Smooth muscle cell (in vitro differentiated cells): ENCODE data around the gene MX2. TPM values are rescaled to one million over a fixed set of nuclear protein-coding genes. Genes with fewer than 3 reads are reported as not detected.

Experiments
- DNase-seq: peaks from one replicate; lab custom pipeline; 2025; ENCODE audit not compliant: unreplicated experiment; lab: John Stamatoyannopoulos, UW
- H2AFZ ChIP-seq: fragments of 200-600 bp; sonication (generic); 2 replicates; pipeline ENCODE4 v1.6.0; 2016; ENCODE audit warnings: antibody characterized with exemption, low read depth, mild to moderate bottlenecking
- H3F3A ChIP-seq: fragments of 200-600 bp; sonication (generic); 2 replicates; pipeline ENCODE4 v1.6.0; 2017; ENCODE audit warnings: antibody characterized with exemption, low read depth
- H3K27ac ChIP-seq: fragments of 200-600 bp; sonication (generic); 2 replicates; pipeline ENCODE4 v1.5.1; 2016; ENCODE audit warnings: low read depth, mild to moderate bottlenecking
- H3K27me3 ChIP-seq: fragments of 200-600 bp; sonication (generic); 2 replicates; pipeline ENCODE4 v1.6.1; 2016; ENCODE audit warnings: low read depth, mild to moderate bottlenecking
- H3K36me3 ChIP-seq: fragments of 200-600 bp; sonication (generic); 2 replicates; pipeline ENCODE4 v1.5.1; 2016; ENCODE audit warnings: low read depth
- H3K4me1 ChIP-seq: fragments of 200-600 bp; sonication (generic); 2 replicates; pipeline ENCODE4 v1.5.1; 2016; ENCODE audit warnings: low read depth
- H3K4me2 ChIP-seq: fragments of 200-600 bp; sonication (generic); 2 replicates; pipeline ENCODE4 v1.6.0; 2016; ENCODE audit warnings: mild to moderate bottlenecking
- H3K4me3 ChIP-seq: fragments of 200-600 bp; sonication (generic); 2 replicates; pipeline ENCODE4 v1.5.1; 2016; ENCODE audit warnings: mild to moderate bottlenecking
- H3K79me2 ChIP-seq: fragments of 200-600 bp; sonication (generic); 2 replicates; pipeline ENCODE4 v1.6.0; 2016; ENCODE audit warnings: low read depth, mild to moderate bottlenecking
- H3K9ac ChIP-seq: fragments of 200-600 bp; sonication (generic); 2 replicates; pipeline ENCODE4 v1.6.0; 2016; ENCODE audit warnings: low read depth
- H3K9me3 ChIP-seq: fragments of 200-600 bp; sonication (generic); replicated peaks from 2 replicates; pipeline ENCODE4 v1.5.1; 2016; ENCODE audit warnings: low read depth
- H4K20me1 ChIP-seq: fragments of 200-600 bp; sonication (generic); 2 replicates; pipeline ENCODE4 v1.6.0; 2016; ENCODE audit warnings: low read depth
- WGBS: methylation state at CpG from one replicate; pipeline ENCODE4 v1.1.7; 2016; ENCODE audit warnings: low lambda C conversion rate; 5-methylcytosine and 5-hydroxymethylcytosine counted together
- polyA plus RNA-seq: library from polyadenylated mRNA; unstranded; fragments of >200 nt; fragmentation: Nextera tagmentation; extraction: Ambion mirVana; gene quantifications from 2 replicates; pipeline ENCODE4 v1.2.1, GENCODE V29; 2016
- total RNA-seq: library from RNA; depleted of rRNA; stranded (reverse); fragments of >200 nt; gene quantifications from 2 replicates; pipeline ENCODE4 v1.2.3, GENCODE V29; 2014
- TF ChIP-seq, protein P1 (sequence below): fragments of 200-600 bp; sonication (generic); IDR thresholded peaks from 2 replicates; pipeline ENCODE4 v1.5.1; 2017; ENCODE audit warnings: borderline replicate concordance, mild to moderate bottlenecking, antibody characterized with exemption; ENCODE audit not compliant: insufficient read depth, poor library complexity, severe bottlenecking

Gene MX2
- total and polyA plus RNA-seq, 2 experiments from 2014 or later: 2.5 to 3.1 TPM

DNA sequence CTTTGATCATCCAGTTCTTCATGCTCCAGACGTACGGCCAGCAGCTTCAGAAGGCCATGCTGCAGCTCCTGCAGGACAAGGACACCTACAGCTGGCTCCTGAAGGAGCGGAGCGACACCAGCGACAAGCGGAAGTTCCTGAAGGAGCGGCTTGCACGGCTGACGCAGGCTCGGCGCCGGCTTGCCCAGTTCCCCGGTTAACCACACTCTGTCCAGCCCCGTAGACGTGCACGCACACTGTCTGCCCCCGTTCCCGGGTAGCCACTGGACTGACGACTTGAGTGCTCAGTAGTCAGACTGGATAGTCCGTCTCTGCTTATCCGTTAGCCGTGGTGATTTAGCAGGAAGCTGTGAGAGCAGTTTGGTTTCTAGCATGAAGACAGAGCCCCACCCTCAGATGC, 96.7 kb downstream of the MX2 start:
- TF ChIP-seq, protein P1, sequence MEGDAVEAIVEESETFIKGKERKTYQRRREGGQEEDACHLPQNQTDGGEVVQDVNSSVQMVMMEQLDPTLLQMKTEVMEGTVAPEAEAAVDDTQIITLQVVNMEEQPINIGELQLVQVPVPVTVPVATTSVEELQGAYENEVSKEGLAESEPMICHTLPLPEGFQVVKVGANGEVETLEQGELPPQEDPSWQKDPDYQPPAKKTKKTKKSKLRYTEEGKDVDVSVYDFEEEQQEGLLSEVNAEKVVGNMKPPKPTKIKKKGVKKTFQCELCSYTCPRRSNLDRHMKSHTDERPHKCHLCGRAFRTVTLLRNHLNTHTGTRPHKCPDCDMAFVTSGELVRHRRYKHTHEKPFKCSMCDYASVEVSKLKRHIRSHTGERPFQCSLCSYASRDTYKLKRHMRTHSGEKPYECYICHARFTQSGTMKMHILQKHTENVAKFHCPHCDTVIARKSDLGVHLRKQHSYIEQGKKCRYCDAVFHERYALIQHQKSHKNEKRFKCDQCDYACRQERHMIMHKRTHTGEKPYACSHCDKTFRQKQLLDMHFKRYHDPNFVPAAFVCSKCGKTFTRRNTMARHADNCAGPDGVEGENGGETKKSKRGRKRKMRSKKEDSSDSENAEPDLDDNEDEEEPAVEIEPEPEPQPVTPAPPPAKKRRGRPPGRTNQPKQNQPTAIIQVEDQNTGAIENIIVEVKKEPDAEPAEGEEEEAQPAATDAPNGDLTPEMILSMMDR: no peak
- Histone ChIP-seq H3F3A (no peaks in the 10 kb centered on the region), H3K9me3 (no peaks in the 10 kb centered on the region), H3K27ac (no peak overlapping the region), H3K4me1 (no peaks in the 10 kb centered on the region), H3K4me3 (no peak overlapping the region), H3K36me3 (no peaks in the 10 kb centered on the region), H3K27me3 (no peaks in the 10 kb centered on the region), H3K79me2 (no peaks in the 10 kb centered on the region), H4K20me1 (no peaks in the 10 kb centered on the region), H3K4me2 (no peak overlapping the region), H3K9ac (no peak overlapping the region), H2AFZ (no peak overlapping the region)
- DNase-seq: no peak
- 91% methylated on average over 22 of the region's 22 CpGs for WGBS

Other genes starting within 250 kb of the MX2 start
- gene BACE2, start 193.9 kb upstream of the MX2 start, total RNA-seq: 25.3 and 47.2 TPM in 2 replicates
- gene BACE2, start 193.9 kb upstream of the MX2 start, polyA plus RNA-seq: 26.4 and 33.3 TPM in 2 replicates
- gene FAM3B, start 45.2 kb upstream of the MX2 start, total RNA-seq: not detected in 2 replicates
- 0.18 TPM in 1 of 2 replicates, not detected in the other for gene FAM3B, start 45.2 kb upstream of the MX2 start, polyA plus RNA-seq
- gene MX1, start 64.2 kb downstream of the MX2 start, total RNA-seq: 1.3 and 4.6 TPM in 2 replicates
- gene MX1, start 64.2 kb downstream of the MX2 start, polyA plus RNA-seq: 2.0 and 3.5 TPM in 2 replicates
- gene TMPRSS2, start 146.1 kb downstream of the MX2 start, total RNA-seq: 1.3 and 2.0 TPM in 2 replicates
- 0.39 and 1.3 TPM in 2 replicates for gene TMPRSS2, start 146.1 kb downstream of the MX2 start, polyA plus RNA-seq